H1 (cell line): ENCODE measurements around the gene DCX. TPM values are rescaled to one million over a fixed set of nuclear protein-coding genes. Genes with fewer than 3 reads are reported as not detected.

Experiments
- BCL11A ChIP-seq, 2 experiments: IDR thresholded peaks; one replicate each; pipeline ENCODE4 v1.6.1; 2011; ENCODE audit warnings: low read depth in 2 of 2, low read length in 2 of 2, mild to moderate bottlenecking in 2 of 2
- EP300 ChIP-seq, 2 experiments: IDR thresholded peaks; 1 replicate in 1 of 2; 2 replicates in 1 of 2; pipeline ENCODE4 v1.6.1; 2011 to 2012; ENCODE audit warnings: low read depth in 2 of 2, low read length in 2 of 2, mild to moderate bottlenecking in 2 of 2, borderline replicate concordance in 1 of 2, inconsistent platforms in 1 of 2, moderate library complexity in 1 of 2
- JUND ChIP-seq: IDR thresholded peaks from 2 replicates; pipeline ENCODE4 v1.6.1; 2011; ENCODE audit warnings: mild to moderate bottlenecking, improper control_type of control experiment, low read length
- SP2 ChIP-seq: IDR thresholded peaks from 2 replicates; pipeline ENCODE4 v1.6.1; 2012; ENCODE audit warnings: mild to moderate bottlenecking, low read length, inconsistent platforms
- SUZ12 ChIP-seq: fragments of 200-600 bp; sonication (generic); IDR thresholded peaks from 2 replicates; pipeline ENCODE4 v1.6.1; 2012; ENCODE audit warnings: mild to moderate bottlenecking, inconsistent platforms, low read length, moderate library complexity, mixed read lengths
- polyA plus RNA-seq, 7 experiments: library from polyadenylated mRNA; depleted of rRNA in 3 of 7; stranded (reverse) in 5 of 7; unstranded in 2 of 7; fragments of >200 nt in 5 of 7; fragments of 200-250 nt in 2 of 7; gene quantifications; 1 replicate in 5 of 7; 2 replicates in 1 of 7; 4 replicates in 1 of 7; pipeline versions ENCODE4 v1.2.1 to v1.2.3, GENCODE V29; 2011 to 2013; ENCODE audit warnings: missing spikeins in 2 of 7, mixed read lengths in 2 of 7
- total RNA-seq: library from RNA; stranded (reverse); fragmentation: NEBNext Ultra II Directional; extraction: Animal tissue kit (Norgen Biotek cat#: 25700); gene quantifications from 2 replicates; pipeline ENCODE4 v1.2.1, GENCODE V29; 2021
- TF ChIP-seq, protein P1 (sequence below): fragments of 300-600 bp; sonication (generic); IDR thresholded peaks from 2 replicates; pipeline ENCODE4 v1.7.1; 2012; ENCODE audit warnings: low read length, moderate library complexity, mild to moderate bottlenecking, inconsistent platforms; ENCODE audit not compliant: insufficient replicate concordance
- TF ChIP-seq, protein P2 (sequence below): IDR thresholded peaks from 2 replicates; pipeline ENCODE4 v1.6.1; 2012; ENCODE audit warnings: low read length, inconsistent platforms
- TF ChIP-seq, protein P3 (sequence below): IDR thresholded peaks from 2 replicates; pipeline ENCODE4 v1.6.1; 2012; ENCODE audit warnings: inconsistent platforms

DCX gene
- total and polyA plus RNA-seq, 2 of the 8 experiments (the other 6 are each of a cell fraction or from before 2014, with no cell fraction given): 1.3 to 3.3 TPM

DNA sequence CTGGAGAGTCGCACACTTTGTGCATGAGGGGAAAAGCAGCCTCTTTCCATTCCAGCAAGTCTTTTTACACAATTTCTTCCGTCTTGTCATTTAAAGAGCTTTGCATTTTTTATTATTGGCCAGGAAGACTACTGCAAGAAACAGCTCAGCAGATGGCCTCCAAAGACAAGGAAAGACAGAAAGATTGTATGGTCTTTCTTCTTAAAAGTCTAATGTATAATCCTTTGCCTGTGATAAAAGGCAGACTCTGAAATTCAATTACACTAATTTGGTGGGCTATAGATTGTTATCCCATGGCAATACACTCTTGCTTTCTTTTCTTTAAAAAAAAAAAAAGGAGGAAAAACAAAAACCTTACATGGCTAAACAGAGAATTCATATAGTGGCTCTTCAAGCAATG is 147.6 kb downstream of the DCX start (continued):
- TF ChIP-seq, protein P1, sequence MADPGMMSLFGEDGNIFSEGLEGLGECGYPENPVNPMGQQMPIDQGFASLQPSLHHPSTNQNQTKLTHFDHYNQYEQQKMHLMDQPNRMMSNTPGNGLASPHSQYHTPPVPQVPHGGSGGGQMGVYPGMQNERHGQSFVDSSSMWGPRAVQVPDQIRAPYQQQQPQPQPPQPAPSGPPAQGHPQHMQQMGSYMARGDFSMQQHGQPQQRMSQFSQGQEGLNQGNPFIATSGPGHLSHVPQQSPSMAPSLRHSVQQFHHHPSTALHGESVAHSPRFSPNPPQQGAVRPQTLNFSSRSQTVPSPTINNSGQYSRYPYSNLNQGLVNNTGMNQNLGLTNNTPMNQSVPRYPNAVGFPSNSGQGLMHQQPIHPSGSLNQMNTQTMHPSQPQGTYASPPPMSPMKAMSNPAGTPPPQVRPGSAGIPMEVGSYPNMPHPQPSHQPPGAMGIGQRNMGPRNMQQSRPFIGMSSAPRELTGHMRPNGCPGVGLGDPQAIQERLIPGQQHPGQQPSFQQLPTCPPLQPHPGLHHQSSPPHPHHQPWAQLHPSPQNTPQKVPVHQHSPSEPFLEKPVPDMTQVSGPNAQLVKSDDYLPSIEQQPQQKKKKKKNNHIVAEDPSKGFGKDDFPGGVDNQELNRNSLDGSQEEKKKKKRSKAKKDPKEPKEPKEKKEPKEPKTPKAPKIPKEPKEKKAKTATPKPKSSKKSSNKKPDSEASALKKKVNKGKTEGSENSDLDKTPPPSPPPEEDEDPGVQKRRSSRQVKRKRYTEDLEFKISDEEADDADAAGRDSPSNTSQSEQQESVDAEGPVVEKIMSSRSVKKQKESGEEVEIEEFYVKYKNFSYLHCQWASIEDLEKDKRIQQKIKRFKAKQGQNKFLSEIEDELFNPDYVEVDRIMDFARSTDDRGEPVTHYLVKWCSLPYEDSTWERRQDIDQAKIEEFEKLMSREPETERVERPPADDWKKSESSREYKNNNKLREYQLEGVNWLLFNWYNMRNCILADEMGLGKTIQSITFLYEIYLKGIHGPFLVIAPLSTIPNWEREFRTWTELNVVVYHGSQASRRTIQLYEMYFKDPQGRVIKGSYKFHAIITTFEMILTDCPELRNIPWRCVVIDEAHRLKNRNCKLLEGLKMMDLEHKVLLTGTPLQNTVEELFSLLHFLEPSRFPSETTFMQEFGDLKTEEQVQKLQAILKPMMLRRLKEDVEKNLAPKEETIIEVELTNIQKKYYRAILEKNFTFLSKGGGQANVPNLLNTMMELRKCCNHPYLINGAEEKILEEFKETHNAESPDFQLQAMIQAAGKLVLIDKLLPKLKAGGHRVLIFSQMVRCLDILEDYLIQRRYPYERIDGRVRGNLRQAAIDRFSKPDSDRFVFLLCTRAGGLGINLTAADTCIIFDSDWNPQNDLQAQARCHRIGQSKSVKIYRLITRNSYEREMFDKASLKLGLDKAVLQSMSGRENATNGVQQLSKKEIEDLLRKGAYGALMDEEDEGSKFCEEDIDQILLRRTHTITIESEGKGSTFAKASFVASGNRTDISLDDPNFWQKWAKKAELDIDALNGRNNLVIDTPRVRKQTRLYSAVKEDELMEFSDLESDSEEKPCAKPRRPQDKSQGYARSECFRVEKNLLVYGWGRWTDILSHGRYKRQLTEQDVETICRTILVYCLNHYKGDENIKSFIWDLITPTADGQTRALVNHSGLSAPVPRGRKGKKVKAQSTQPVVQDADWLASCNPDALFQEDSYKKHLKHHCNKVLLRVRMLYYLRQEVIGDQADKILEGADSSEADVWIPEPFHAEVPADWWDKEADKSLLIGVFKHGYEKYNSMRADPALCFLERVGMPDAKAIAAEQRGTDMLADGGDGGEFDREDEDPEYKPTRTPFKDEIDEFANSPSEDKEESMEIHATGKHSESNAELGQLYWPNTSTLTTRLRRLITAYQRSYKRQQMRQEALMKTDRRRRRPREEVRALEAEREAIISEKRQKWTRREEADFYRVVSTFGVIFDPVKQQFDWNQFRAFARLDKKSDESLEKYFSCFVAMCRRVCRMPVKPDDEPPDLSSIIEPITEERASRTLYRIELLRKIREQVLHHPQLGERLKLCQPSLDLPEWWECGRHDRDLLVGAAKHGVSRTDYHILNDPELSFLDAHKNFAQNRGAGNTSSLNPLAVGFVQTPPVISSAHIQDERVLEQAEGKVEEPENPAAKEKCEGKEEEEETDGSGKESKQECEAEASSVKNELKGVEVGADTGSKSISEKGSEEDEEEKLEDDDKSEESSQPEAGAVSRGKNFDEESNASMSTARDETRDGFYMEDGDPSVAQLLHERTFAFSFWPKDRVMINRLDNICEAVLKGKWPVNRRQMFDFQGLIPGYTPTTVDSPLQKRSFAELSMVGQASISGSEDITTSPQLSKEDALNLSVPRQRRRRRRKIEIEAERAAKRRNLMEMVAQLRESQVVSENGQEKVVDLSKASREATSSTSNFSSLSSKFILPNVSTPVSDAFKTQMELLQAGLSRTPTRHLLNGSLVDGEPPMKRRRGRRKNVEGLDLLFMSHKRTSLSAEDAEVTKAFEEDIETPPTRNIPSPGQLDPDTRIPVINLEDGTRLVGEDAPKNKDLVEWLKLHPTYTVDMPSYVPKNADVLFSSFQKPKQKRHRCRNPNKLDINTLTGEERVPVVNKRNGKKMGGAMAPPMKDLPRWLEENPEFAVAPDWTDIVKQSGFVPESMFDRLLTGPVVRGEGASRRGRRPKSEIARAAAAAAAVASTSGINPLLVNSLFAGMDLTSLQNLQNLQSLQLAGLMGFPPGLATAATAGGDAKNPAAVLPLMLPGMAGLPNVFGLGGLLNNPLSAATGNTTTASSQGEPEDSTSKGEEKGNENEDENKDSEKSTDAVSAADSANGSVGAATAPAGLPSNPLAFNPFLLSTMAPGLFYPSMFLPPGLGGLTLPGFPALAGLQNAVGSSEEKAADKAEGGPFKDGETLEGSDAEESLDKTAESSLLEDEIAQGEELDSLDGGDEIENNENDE: no peak
- no peak for TF ChIP-seq EP300 (IDR thresholded peaks at IDR 0.05; ENCODE audit: borderline replicate concordance in 1 of 2, low read depth in 2 of 2, low read length in 2 of 2)
- TF ChIP-seq, protein P2, sequence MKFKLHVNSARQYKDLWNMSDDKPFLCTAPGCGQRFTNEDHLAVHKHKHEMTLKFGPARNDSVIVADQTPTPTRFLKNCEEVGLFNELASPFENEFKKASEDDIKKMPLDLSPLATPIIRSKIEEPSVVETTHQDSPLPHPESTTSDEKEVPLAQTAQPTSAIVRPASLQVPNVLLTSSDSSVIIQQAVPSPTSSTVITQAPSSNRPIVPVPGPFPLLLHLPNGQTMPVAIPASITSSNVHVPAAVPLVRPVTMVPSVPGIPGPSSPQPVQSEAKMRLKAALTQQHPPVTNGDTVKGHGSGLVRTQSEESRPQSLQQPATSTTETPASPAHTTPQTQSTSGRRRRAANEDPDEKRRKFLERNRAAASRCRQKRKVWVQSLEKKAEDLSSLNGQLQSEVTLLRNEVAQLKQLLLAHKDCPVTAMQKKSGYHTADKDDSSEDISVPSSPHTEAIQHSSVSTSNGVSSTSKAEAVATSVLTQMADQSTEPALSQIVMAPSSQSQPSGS: no peak
- no peak for TF ChIP-seq SUZ12
- TF ChIP-seq SP2: no peak
- no peak for TF ChIP-seq JUND
- no peak for TF ChIP-seq BCL11A (IDR thresholded peaks at IDR 0.05; ENCODE audit: low read depth in 2 of 2, low read length in 2 of 2)
- TF ChIP-seq, protein P3, sequence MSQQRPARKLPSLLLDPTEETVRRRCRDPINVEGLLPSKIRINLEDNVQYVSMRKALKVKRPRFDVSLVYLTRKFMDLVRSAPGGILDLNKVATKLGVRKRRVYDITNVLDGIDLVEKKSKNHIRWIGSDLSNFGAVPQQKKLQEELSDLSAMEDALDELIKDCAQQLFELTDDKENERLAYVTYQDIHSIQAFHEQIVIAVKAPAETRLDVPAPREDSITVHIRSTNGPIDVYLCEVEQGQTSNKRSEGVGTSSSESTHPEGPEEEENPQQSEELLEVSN: no peak
